Vagina (tissue), 2 donors: ENCODE results near the gene TTC23.

ENCODE experiments used
- CTCF ChIP-seq, 3 experiments: fragments of 450-650 bp in 2 of 3; fragments of 200-600 bp in 1 of 3; sonication (generic) in 1 of 3; IDR thresholded peaks; one replicate each; pipeline ENCODE4 v1.5.1; 2017 to 2019; ENCODE audit warnings: antibody characterized with exemption in 3 of 3, mild to moderate bottlenecking in 2 of 3, moderate library complexity in 2 of 3
- POLR2A ChIP-seq, 2 donors: fragments of 450-650 bp; IDR thresholded peaks; one replicate each; pipeline ENCODE4 v1.6.1; 2017; ENCODE audit warnings: antibody characterized with exemption in 2 of 2, mild to moderate bottlenecking in 2 of 2, moderate library complexity in 2 of 2
- POLR2AphosphoS5 ChIP-seq, 2 donors: sonication (generic); formaldehyde crosslinking; IDR thresholded peaks; one replicate each; pipeline ENCODE4 v1.9.0; 2017; ENCODE audit warnings: antibody characterized with exemption in 2 of 2, mild to moderate bottlenecking in 2 of 2, low read depth in 1 of 2; ENCODE audit not compliant: insufficient read depth in 1 of 2

GRCh38 chr15:99169769-99170311 is 79.5 kb downstream of the TTC23 start:
- TF ChIP-seq CTCF (IDR thresholded peaks at IDR 0.05) (no peak), POLR2AphosphoS5 (IDR thresholded peaks at IDR 0.05; ENCODE audit: insufficient read depth in 1 of 2, low read depth in 1 of 2) (peak in 1 of 2 donors; percentile 57), POLR2A (IDR thresholded peaks at IDR 0.05) (no peak)
